Endothelial cell of umbilical vein (primary cell): ENCODE results near the gene SLC19A1.

Experiments used
- EZH2 ChIP-seq: IDR thresholded peaks from 2 replicates; pipeline ENCODE4 v1.6.1; 2012; ENCODE audit warnings: borderline replicate concordance, low read depth, mild to moderate bottlenecking, moderate library complexity, low read length, inconsistent platforms; ENCODE audit not compliant: severe bottlenecking
- POLR2A ChIP-seq: IDR thresholded peaks from 2 replicates; pipeline ENCODE4 v1.6.1; 2012; ENCODE audit warnings: low read depth, mild to moderate bottlenecking, control low read depth, low read length
- POLR2AphosphoS5 ChIP-seq: IDR thresholded peaks from 2 replicates; pipeline ENCODE4 v1.6.1; 2012; ENCODE audit warnings: low read depth, mild to moderate bottlenecking, control low read depth, low read length, moderate library complexity; ENCODE audit not compliant: insufficient read depth
- TF ChIP-seq, protein P1 (sequence below), 2 donors: IDR thresholded peaks; 1 replicate in 1 of 2; 2 replicates in 1 of 2; pipeline ENCODE4 v1.5.1; 2011; ENCODE audit warnings: low read length in 2 of 2, mild to moderate bottlenecking in 2 of 2, moderate library complexity in 2 of 2, control low read depth in 1 of 2, inconsistent platforms in 1 of 2, low read depth in 1 of 2; ENCODE audit not compliant: insufficient read depth in 1 of 2; ENCODE audit errors: extremely low read depth in 1 of 2
- TF ChIP-seq, protein P2 (sequence below): IDR thresholded peaks from 2 replicates; pipeline ENCODE4 v1.6.1; 2011; ENCODE audit not compliant: insufficient read depth, insufficient read length

DNA sequence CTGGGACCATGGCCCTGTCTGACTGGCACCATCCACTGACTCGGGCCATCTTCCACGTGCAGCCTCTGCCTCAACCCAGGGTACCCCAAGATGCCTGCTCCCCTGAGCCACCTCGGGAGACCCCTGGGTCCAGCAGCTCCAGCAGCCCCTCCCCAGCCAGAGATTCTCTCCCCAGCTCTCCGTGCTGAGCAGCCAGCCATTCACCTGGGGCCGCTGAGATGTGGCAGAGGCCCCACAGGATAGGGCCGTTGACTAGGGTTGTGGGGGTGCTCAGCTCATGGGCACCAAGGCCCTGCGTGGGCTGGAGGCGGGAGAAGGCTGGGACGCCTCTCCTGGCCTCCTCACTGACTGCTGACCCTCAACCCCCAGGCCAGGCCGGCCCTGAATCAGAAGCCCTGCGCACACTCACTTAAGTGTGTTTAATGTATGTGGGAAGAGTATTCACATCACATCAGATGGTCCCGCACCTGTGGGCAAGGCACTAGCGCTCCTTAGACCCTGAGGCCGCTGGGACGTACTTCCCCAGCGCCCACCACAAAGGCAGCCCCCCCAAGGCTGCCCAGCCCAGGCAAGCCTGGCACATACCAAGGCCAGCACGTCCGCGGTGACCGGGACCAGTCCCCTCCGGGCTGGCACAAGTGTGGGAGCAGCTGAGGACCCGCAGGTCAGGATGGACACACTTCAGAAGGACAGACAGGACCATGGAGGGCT is 27.8 kb downstream of the SLC19A1 start:
- TF ChIP-seq, protein P1, sequence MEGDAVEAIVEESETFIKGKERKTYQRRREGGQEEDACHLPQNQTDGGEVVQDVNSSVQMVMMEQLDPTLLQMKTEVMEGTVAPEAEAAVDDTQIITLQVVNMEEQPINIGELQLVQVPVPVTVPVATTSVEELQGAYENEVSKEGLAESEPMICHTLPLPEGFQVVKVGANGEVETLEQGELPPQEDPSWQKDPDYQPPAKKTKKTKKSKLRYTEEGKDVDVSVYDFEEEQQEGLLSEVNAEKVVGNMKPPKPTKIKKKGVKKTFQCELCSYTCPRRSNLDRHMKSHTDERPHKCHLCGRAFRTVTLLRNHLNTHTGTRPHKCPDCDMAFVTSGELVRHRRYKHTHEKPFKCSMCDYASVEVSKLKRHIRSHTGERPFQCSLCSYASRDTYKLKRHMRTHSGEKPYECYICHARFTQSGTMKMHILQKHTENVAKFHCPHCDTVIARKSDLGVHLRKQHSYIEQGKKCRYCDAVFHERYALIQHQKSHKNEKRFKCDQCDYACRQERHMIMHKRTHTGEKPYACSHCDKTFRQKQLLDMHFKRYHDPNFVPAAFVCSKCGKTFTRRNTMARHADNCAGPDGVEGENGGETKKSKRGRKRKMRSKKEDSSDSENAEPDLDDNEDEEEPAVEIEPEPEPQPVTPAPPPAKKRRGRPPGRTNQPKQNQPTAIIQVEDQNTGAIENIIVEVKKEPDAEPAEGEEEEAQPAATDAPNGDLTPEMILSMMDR (IDR thresholded peaks at IDR 0.05; ENCODE audit: extremely low read depth in 1 of 2, insufficient read depth in 1 of 2, low read depth in 1 of 2, low read length in 2 of 2), result no peak
- no peak for TF ChIP-seq POLR2AphosphoS5
- no peak for TF ChIP-seq POLR2A
- TF ChIP-seq, protein P2, sequence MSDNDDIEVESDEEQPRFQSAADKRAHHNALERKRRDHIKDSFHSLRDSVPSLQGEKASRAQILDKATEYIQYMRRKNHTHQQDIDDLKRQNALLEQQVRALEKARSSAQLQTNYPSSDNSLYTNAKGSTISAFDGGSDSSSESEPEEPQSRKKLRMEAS, result no peak
- no peak for TF ChIP-seq EZH2
